Loucy (cell line): ENCODE data around the gene NOLC1.

Experiments
- EZH2phosphoT487 ChIP-seq: fragments of 200-600 bp; IDR thresholded peaks from 2 replicates; pipeline ENCODE4 v1.6.1; 2018; ENCODE audit warnings: antibody characterized with exemption, mild to moderate bottlenecking, moderate library complexity, borderline replicate concordance
- TF ChIP-seq, protein P1 (sequence below): fragments of 200-600 bp; sonication (generic); conservative IDR thresholded peaks from 2 replicates; pipeline ENCODE4 v1.5.1; 2014; ENCODE audit warnings: mild to moderate bottlenecking, antibody characterized with exemption, low read length

DNA sequence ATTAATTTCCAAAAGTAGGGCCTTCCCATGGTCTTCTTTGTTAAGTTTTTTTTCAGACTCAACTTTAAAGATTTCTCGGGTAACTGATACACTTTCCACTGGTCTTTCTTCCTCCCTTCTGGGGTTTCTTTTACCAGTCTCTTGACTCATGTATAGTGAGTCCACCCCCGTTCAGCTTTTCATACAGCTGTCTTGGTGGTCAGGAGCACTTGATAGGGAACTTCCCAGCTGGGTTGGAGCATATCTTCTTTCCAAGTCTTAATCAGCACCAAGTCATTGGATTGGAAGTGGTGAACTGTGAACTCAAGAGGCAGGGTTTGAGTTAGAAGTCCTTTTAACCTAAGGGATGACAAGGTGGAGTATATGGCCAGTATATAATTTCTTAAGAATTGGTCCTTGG, 44.7 kb downstream of the NOLC1 start:
- TF ChIP-seq, protein P1, sequence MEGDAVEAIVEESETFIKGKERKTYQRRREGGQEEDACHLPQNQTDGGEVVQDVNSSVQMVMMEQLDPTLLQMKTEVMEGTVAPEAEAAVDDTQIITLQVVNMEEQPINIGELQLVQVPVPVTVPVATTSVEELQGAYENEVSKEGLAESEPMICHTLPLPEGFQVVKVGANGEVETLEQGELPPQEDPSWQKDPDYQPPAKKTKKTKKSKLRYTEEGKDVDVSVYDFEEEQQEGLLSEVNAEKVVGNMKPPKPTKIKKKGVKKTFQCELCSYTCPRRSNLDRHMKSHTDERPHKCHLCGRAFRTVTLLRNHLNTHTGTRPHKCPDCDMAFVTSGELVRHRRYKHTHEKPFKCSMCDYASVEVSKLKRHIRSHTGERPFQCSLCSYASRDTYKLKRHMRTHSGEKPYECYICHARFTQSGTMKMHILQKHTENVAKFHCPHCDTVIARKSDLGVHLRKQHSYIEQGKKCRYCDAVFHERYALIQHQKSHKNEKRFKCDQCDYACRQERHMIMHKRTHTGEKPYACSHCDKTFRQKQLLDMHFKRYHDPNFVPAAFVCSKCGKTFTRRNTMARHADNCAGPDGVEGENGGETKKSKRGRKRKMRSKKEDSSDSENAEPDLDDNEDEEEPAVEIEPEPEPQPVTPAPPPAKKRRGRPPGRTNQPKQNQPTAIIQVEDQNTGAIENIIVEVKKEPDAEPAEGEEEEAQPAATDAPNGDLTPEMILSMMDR = no peak
- TF ChIP-seq EZH2phosphoT487 = no peak
